PC-3 (cell line): ENCODE results near the gene GCNT3.

ENCODE experiments used
- CTCF ChIP-seq: fragments of 300-600 bp; sonication (generic); conservative IDR thresholded peaks from 2 replicates; pipeline ENCODE4 v1.5.1; 2017; ENCODE audit warnings: antibody characterized with exemption, low read depth, mild to moderate bottlenecking, low read length
- EZH2 ChIP-seq: fragments of 300-600 bp; sonication (generic); IDR thresholded peaks from one replicate; pipeline ENCODE4 v1.6.1; 2017; ENCODE audit warnings: antibody characterized with exemption, mild to moderate bottlenecking, low read length; ENCODE audit not compliant: unreplicated experiment
- EZH2phosphoT487 ChIP-seq: fragments of 300-600 bp; sonication (generic); IDR thresholded peaks from 2 replicates; pipeline ENCODE4 v1.6.1; 2018; ENCODE audit warnings: mild to moderate bottlenecking, antibody characterized with exemption, low read length, borderline replicate concordance

GRCh38 chr15:59615661-59616060, 4.1 kb downstream of the GCNT3 start:
- TF ChIP-seq CTCF (no peak), EZH2 (no peak), EZH2phosphoT487 (no peak)
